Sigmoid colon (tissue), 7 donors: Measurements from ENCODE around the gene SPPL2B. TPM values are rescaled to one million over a fixed set of nuclear protein-coding genes. Genes with fewer than 3 reads are reported as not detected.

ENCODE experiments used
- DNase-seq: peaks from one replicate; pipeline ENCODE4 v3.0.0-alpha.2; 2019
- H3K27ac ChIP-seq, 4 donors: fragments of 200-600 bp; sonication (generic); one replicate each; pipeline ENCODE4 v1.5.1; 2016 to 2019; ENCODE audit warnings: mild to moderate bottlenecking in 1 of 4
- H3K27me3 ChIP-seq, 3 donors: fragments of 200-600 bp; sonication (generic); one replicate each; pipeline ENCODE4 v1.5.1; 2019; ENCODE audit warnings: mild to moderate bottlenecking in 1 of 3
- H3K36me3 ChIP-seq, 4 donors: fragments of 200-600 bp; sonication (generic); one replicate each; pipeline ENCODE4 v1.5.1; 2016 to 2019
- H3K4me1 ChIP-seq, 4 donors: fragments of 200-600 bp; sonication (generic); one replicate each; pipeline ENCODE4 v1.5.1; 2017 to 2019
- H3K4me3 ChIP-seq, 4 donors: fragments of 200-600 bp; sonication (generic); one replicate each; pipeline ENCODE4 v1.5.1; 2017 to 2019; ENCODE audit warnings: mild to moderate bottlenecking in 2 of 4, moderate library complexity in 1 of 4
- H3K9me3 ChIP-seq, 4 donors: fragments of 200-600 bp in 3 of 4; sonication (generic) in 3 of 4; one replicate each; pipeline versions ENCODE4 v1.5.1 to v1.6.1; 2013 to 2019
- CTCF ChIP-seq, 4 experiments: fragments of 450-650 bp in 3 of 4; fragments of 200-600 bp in 1 of 4; IDR thresholded peaks; one replicate each; pipeline ENCODE4 v1.5.1; 2016 to 2019; ENCODE audit warnings: antibody characterized with exemption in 4 of 4, mild to moderate bottlenecking in 3 of 4, moderate library complexity in 2 of 4
- EP300 ChIP-seq, 4 donors: sonication (generic); formaldehyde crosslinking; IDR thresholded peaks; one replicate each; pipeline ENCODE4 v1.6.1; 2017; ENCODE audit warnings: antibody characterized with exemption in 4 of 4
- POLR2A ChIP-seq, 2 donors: fragments of 450-650 bp; IDR thresholded peaks; one replicate each; pipeline ENCODE4 v1.6.1; 2016; ENCODE audit warnings: antibody characterized with exemption in 2 of 2, mild to moderate bottlenecking in 2 of 2, moderate library complexity in 2 of 2
- POLR2AphosphoS5 ChIP-seq, 4 donors: sonication (generic); formaldehyde crosslinking; IDR thresholded peaks; one replicate each; pipeline ENCODE4 v1.6.1; 2017; ENCODE audit warnings: antibody characterized with exemption in 4 of 4
- WGBS, 2 donors: extraction: QIAGEN DNeasy Blood & Tissue Kit; methylation state at CpG; one replicate each; pipeline ENCODE4 v1.1.7; 2013; 5-methylcytosine and 5-hydroxymethylcytosine counted together
- intact Hi-C: fragments of 100-400 bp; cut with DNase I; formaldehyde crosslinking; loops from one replicate; pipeline ENCODE4 v1.15.1; 2023
- polyA plus RNA-seq, 3 donors: library from polyadenylated mRNA; stranded (reverse); fragments of 200-250 nt; gene quantifications; one replicate each; pipeline ENCODE4 v1.2.3, GENCODE V29; 2013
- total RNA-seq, 4 donors: library from RNA; depleted of rRNA; stranded (reverse); fragments of >200 nt; gene quantifications; one replicate each; pipeline ENCODE4 v1.1.0, GENCODE V29; 2016
- donor health status: healthy with polysubstance abuse.
- donor health status: Bipolar disorder and iron deficiency.
- donor health status: healthy.

Gene SPPL2B
- total and polyA plus RNA-seq, 7 donors, result 6.0 to 145 (median 17.1) TPM

DNA sequence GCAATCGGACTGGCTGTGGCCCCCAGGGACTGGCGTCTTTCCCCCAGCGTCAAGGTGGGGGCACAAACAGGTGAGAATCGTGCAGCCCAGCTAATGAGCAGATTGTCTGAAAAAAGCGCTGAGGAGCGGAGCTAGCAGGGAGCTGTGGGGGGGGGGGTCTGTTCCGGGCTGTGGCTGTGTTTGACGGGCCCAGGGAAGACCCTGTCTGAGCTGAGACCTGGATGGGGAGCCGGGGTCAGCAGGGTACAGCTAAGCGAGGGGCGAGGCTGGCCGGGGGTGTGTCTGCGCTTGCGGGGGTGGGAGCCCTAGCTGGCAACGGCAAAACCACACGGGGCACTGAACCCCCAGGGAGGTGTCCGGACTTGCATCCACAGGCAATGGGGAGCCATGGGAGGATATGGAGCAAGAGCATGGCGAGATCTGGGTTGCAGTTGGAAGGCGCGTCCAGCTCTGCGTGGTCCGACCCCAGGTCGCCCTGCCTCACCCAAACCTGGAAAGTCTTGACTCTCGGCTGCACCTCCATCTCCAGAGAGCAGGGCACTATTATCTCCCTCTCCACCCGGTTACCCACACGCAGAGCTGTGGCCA lies 25.2 kb upstream of the SPPL2B start:
- Histone ChIP-seq H3K9me3 (no peaks in the 10 kb centered on the region), H3K27me3 (peaks cover 21 to 65% (median 46%) of the 10 kb centered on the region in 3 donors), H3K36me3 (no peaks in the 10 kb centered on the region), H3K4me3 (no peak overlapping the region), H3K27ac (no peak overlapping the region), H3K4me1 (peaks cover 0 to 16% (median 15%) of the 10 kb centered on the region in 4 donors)
- intact Hi-C loops, result no loop called here
- DNase-seq, result no peak
- WGBS, 2 donors, result 72 to 77% methylated on average over 26 of the region's 26 CpGs
- no peak for TF ChIP-seq EP300 (IDR thresholded peaks at IDR 0.05)
- TF ChIP-seq POLR2A (IDR thresholded peaks at IDR 0.05), result no peak
- no peak for TF ChIP-seq CTCF (IDR thresholded peaks at IDR 0.05)

DNA sequence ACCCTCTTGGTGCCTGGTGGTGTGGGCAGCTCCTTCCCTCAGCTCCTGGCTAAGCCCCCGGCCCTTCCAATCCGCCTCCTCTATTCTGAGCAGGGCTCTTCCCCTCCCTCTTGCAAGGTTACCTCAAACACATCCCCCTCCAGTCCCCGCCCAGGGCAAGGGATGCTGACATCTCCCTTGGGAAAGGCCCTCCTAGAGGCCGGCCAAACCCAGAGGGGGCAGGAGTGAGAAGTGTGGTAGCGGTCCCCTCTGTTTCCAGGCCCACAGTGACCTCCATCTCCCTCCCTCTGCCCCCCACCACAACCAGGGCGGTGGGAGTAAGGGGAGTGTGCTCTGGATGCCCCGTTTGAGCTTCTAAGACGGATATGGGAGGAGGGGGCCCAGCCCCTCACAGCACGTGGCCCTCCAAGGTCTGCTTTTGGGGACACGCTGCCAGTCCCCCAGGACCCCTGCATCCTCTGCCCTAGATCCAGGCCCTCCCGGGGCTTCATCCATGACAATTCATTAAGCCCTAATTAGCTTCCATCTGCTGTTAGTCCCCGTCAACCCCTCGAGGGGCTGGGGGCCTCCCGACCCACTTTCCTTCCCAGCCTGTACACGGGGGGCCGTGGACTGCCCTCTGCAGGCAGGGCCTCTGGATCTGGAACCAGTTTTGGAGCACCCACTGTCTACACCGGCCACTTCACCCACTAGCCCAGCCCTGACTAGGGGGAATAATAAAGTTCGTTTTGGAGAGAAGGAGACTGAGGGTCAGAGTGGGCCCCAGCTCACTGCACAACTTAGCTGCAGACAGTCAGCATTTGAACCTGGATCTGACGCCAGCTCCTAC lies 22.8 kb upstream of the SPPL2B start:
- 74 to 84% methylated on average over 19 of the region's 19 CpGs for WGBS, 2 donors
- intact Hi-C loops, result no loop called here
- no peaks in the 10 kb centered on the region for H3K36me3 ChIP-seq
- no peaks in the 10 kb centered on the region for H3K9me3 ChIP-seq
- TF ChIP-seq CTCF (IDR thresholded peaks at IDR 0.05) (no peak), POLR2A (IDR thresholded peaks at IDR 0.05) (no peak), POLR2AphosphoS5 (IDR thresholded peaks at IDR 0.05) (no peak), EP300 (IDR thresholded peaks at IDR 0.05) (no peak)
- H3K27ac ChIP-seq, result no peak overlapping the region
- H3K4me3 ChIP-seq, result no peak overlapping the region
- peaks cover 0 to 18% (median 16%) of the 10 kb centered on the region in 4 donors for H3K4me1 ChIP-seq
- no peak for DNase-seq
- peaks cover 22 to 89% (median 65%) of the 10 kb centered on the region in 3 donors for H3K27me3 ChIP-seq

- H3K4me1 ChIP-seq, result peaks cover 0 to 18% (median 16%) of the 10 kb centered on the region in 4 donors
- intact Hi-C loops, result no loop called here
- H3K4me3 ChIP-seq, result no peak overlapping the region
- H3K9me3 ChIP-seq, result no peaks in the 10 kb centered on the region
- TF ChIP-seq EP300 (IDR thresholded peaks at IDR 0.05) (no peak), CTCF (IDR thresholded peaks at IDR 0.05) (no peak), POLR2AphosphoS5 (IDR thresholded peaks at IDR 0.05) (no peak), POLR2A (IDR thresholded peaks at IDR 0.05) (no peak)
- no peak overlapping the region for H3K27ac ChIP-seq
- DNase-seq, result no peak
- no peaks in the 10 kb centered on the region for H3K36me3 ChIP-seq
- peaks cover 25 to 90% (median 72%) of the 10 kb centered on the region in 3 donors for H3K27me3 ChIP-seq
- 67 to 69% methylated on average over 19 of the region's 19 CpGs for WGBS, 2 donors
These were observed 22.1 kb upstream of the SPPL2B start for GRCh38 chr19:2306281-2306806.

DNA sequence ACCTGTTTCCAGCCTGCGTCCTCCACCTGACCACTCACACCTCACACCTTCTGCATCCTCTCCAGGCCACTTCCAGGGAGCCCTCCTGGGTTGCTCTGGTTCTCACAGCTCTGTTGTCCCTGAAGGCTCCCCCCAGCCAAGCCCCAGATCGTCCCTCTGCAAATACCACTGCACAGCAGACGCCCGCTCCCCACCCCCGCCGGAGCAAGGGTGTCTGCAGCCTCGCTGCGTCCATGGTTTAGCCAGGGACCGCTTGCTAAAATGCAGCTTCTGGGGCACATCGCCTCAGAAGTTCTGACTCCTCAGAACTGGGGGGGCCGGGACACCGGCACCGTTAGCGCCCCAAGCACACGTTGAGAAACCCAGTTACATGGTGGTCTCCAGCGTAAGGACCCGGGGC lies 21.5 kb upstream of the SPPL2B start:
- WGBS, 2 donors, result 71 to 72% methylated on average over 17 of the region's 17 CpGs
- peaks cover 25 to 94% (median 77%) of the 10 kb centered on the region in 3 donors for H3K27me3 ChIP-seq
- no peak overlapping the region for H3K27ac ChIP-seq
- TF ChIP-seq POLR2AphosphoS5 (IDR thresholded peaks at IDR 0.05), result no peak
- TF ChIP-seq CTCF (IDR thresholded peaks at IDR 0.05), result no peak
- no peak for TF ChIP-seq EP300 (IDR thresholded peaks at IDR 0.05)
- TF ChIP-seq POLR2A (IDR thresholded peaks at IDR 0.05), result no peak
- H3K4me1 ChIP-seq, result peaks cover 0 to 18% (median 16%) of the 10 kb centered on the region in 4 donors
- intact Hi-C loops, result no loop called here
- DNase-seq, result no peak
- no peak overlapping the region for H3K4me3 ChIP-seq
- H3K9me3 ChIP-seq, result no peaks in the 10 kb centered on the region
- no peaks in the 10 kb centered on the region for H3K36me3 ChIP-seq
